ENCODE measurements around the gene ITGA1. TPM values are rescaled to one million over a fixed set of nuclear protein-coding genes. Genes with fewer than 3 reads are reported as not detected.

ITGA1 gene
- total and polyA plus RNA-seq, 11 donors: 5.5 to 52.0 (median 23.3) TPM

- 0 to 1% (median 1%) methylated on average over 14 to 19 of the region's 19 CpGs for WGBS, 4 donors
- ATAC-seq (peak; percentile 27 to 45 (median 28)), DNase-seq (peak; percentile 55 to 61 (median 56))
- Histone ChIP-seq H3K27me3 (no peaks in the 10 kb centered on the region), H3K27ac (peak overlapping the region; percentile 67 to 96 (median 91)), H3K4me3 (peak overlapping the region; percentile 49 to 80 (median 67)), H3K36me3 (peaks cover 0 to 22% (median 13%) of the 10 kb centered on the region in 9 donors), H3K9me3 (no peaks in the 10 kb centered on the region), H3K4me1 (peaks cover 9 to 93% (median 61%) of the 10 kb centered on the region in 12 donors)
- TF ChIP-seq CTCF (IDR thresholded peaks at IDR 0.05) (no peak), POLR2A (IDR thresholded peaks at IDR 0.05) (no peak)
- intact Hi-C loops (cut with DNase I): loop anchor here in 1 of 10 donors (10.0 kb wide), 1 partner anchor 95 kb away; no protein-coding TSS in a partner anchor
These were observed 11.8 kb downstream of the ITGA1 start for GRCh38 chr5:52799358-52799982.

GRCh38 chr5:52799983-52800393 lies 12.3 kb downstream of the ITGA1 start:
- Histone ChIP-seq H3K27ac (peak overlapping the region; percentile 67 to 96 (median 91)), H3K4me1 (peaks cover 9 to 93% (median 63%) of the 10 kb centered on the region in 12 donors), H3K9me3 (no peaks in the 10 kb centered on the region), H3K27me3 (no peaks in the 10 kb centered on the region), H3K4me3 (peak overlapping the region; percentile 49 to 80 (median 67)), H3K36me3 (peaks cover 0 to 26% (median 13%) of the 10 kb centered on the region in 9 donors)
- peak; percentile 92 to 97 (median 94) for ATAC-seq
- peak; percentile 95 to 99 (median 96) for DNase-seq
- intact Hi-C loops (cut with DNase I): loop anchor here in 4 of 10 donors (5.0 to 10.0 kb wide), 4 partner anchors 37 to 117 kb away; no protein-coding TSS in a partner anchor
- TF ChIP-seq CTCF (IDR thresholded peaks at IDR 0.05) (no peak), POLR2A (IDR thresholded peaks at IDR 0.05) (peak in 1 of 2 donors; percentile 66)
- WGBS, 4 donors: 0 to 1% (median 0%) methylated on average over 34 of the region's 34 CpGs

- DNase-seq (peak; percentile 57 to 82 (median 76)), ATAC-seq (peak; percentile 62 to 85 (median 84))
- peaks cover 9 to 93% (median 66%) of the 10 kb centered on the region in 12 donors for H3K4me1 ChIP-seq
- intact Hi-C loops (cut with DNase I): loop anchor here in 4 of 10 donors (5.0 to 10.0 kb wide), 3 partner anchors 37 to 117 kb away; no protein-coding TSS in a partner anchor
- peak overlapping the region; percentile 49 to 80 (median 67) for H3K4me3 ChIP-seq
- H3K27me3 ChIP-seq: no peaks in the 10 kb centered on the region
- TF ChIP-seq POLR2A (IDR thresholded peaks at IDR 0.05) (no peak), CTCF (IDR thresholded peaks at IDR 0.05) (peak in 2 of 12 donors; percentile 5 to 16)
- H3K9me3 ChIP-seq: no peaks in the 10 kb centered on the region
- peaks cover 0 to 31% (median 13%) of the 10 kb centered on the region in 9 donors for H3K36me3 ChIP-seq
- 3 to 4% (median 3%) methylated on average over 24 to 31 of the region's 31 CpGs for WGBS, 4 donors
- H3K27ac ChIP-seq: peak overlapping the region; percentile 67 to 96 (median 91)
These were observed 12.9 kb downstream of the ITGA1 start for GRCh38 chr5:52800394-52801213.
